Ishikawa (cell line): Measurements from ENCODE around the gene BRK1.

ENCODE experiments used
- CEBPB ChIP-seq: IDR thresholded peaks from 2 replicates; pipeline ENCODE4 v1.6.1; 2012
- CREB1 ChIP-seq: IDR thresholded peaks from 2 replicates; pipeline ENCODE4 v1.6.1; 2012; ENCODE audit warnings: low read depth
- EGR1 ChIP-seq: IDR thresholded peaks from 2 replicates; pipeline ENCODE4 v1.6.1; 2012
- EP300 ChIP-seq: IDR thresholded peaks from 2 replicates; pipeline ENCODE4 v1.6.1; 2012; ENCODE audit warnings: borderline replicate concordance
- FOXM1 ChIP-seq: IDR thresholded peaks from 2 replicates; pipeline ENCODE4 v1.6.1; 2012; ENCODE audit warnings: low read depth, borderline replicate concordance
- MAX ChIP-seq: IDR thresholded peaks from 2 replicates; pipeline ENCODE4 v1.6.1; 2012
- NFIC ChIP-seq: IDR thresholded peaks from 2 replicates; pipeline ENCODE4 v1.6.1; 2012
- RAD21 ChIP-seq: IDR thresholded peaks from 2 replicates; pipeline ENCODE4 v1.6.1; 2012; ENCODE audit warnings: low read depth
- REST ChIP-seq: IDR thresholded peaks from 2 replicates; pipeline ENCODE4 v1.6.1; 2012; ENCODE audit warnings: low read depth, mild to moderate bottlenecking
- TAF1 ChIP-seq: IDR thresholded peaks from 2 replicates; pipeline ENCODE4 v1.6.1; 2012; ENCODE audit warnings: low read depth, mild to moderate bottlenecking
- TCF12 ChIP-seq: IDR thresholded peaks from 2 replicates; pipeline ENCODE4 v1.6.1; 2012; ENCODE audit warnings: low read depth
- TEAD4 ChIP-seq: IDR thresholded peaks from 2 replicates; pipeline ENCODE4 v1.6.1; 2012
- USF1 ChIP-seq: IDR thresholded peaks from 2 replicates; pipeline ENCODE4 v1.6.1; 2012
- YY1 ChIP-seq: IDR thresholded peaks from 2 replicates; pipeline ENCODE4 v1.6.1; 2012; ENCODE audit warnings: low read depth
- ZBTB7A ChIP-seq: IDR thresholded peaks from 2 replicates; pipeline ENCODE4 v1.6.1; 2012; ENCODE audit warnings: low read depth

Gene BRK1

GRCh38 chr3:10136426-10137005 is 21.0 kb downstream of the BRK1 start:
- TF ChIP-seq USF1 (no peak), EGR1 (no peak), REST (peak; percentile 64), YY1 (no peak), FOXM1 (no peak)

GRCh38 chr3:10137178-10137577 is 21.7 kb downstream of the BRK1 start:
- TF ChIP-seq YY1 = no peak
- no peak for TF ChIP-seq EP300
- no peak for TF ChIP-seq REST

- TF ChIP-seq CREB1 (no peak), NFIC (no peak)
Observed at GRCh38 chr3:10140996-10141546, 25.6 kb downstream of the BRK1 start.

- TF ChIP-seq ZBTB7A = no peak
- TF ChIP-seq CEBPB = no peak
- TF ChIP-seq REST = no peak
- no peak for TF ChIP-seq FOXM1
- no peak for TF ChIP-seq TAF1
- no peak for TF ChIP-seq USF1
- TF ChIP-seq RAD21 = no peak
- no peak for TF ChIP-seq MAX
- TF ChIP-seq TEAD4 = no peak
- TF ChIP-seq EP300 = no peak
- TF ChIP-seq TCF12 = no peak
- no peak for TF ChIP-seq EGR1
- no peak for TF ChIP-seq NFIC
- no peak for TF ChIP-seq CREB1
- TF ChIP-seq YY1 = no peak
Observed at GRCh38 chr3:10142707-10143560, 27.5 kb downstream of the BRK1 start.

GRCh38 chr3:10145685-10146084 is 30.2 kb downstream of the BRK1 start:
- TF ChIP-seq CREB1 (no peak), TCF12 (no peak), CEBPB (no peak), YY1 (no peak), EGR1 (no peak), MAX (no peak), RAD21 (no peak), ZBTB7A (no peak), REST (no peak), TEAD4 (no peak)
